ENCODE measurements around the gene MAPK9.

DNA sequence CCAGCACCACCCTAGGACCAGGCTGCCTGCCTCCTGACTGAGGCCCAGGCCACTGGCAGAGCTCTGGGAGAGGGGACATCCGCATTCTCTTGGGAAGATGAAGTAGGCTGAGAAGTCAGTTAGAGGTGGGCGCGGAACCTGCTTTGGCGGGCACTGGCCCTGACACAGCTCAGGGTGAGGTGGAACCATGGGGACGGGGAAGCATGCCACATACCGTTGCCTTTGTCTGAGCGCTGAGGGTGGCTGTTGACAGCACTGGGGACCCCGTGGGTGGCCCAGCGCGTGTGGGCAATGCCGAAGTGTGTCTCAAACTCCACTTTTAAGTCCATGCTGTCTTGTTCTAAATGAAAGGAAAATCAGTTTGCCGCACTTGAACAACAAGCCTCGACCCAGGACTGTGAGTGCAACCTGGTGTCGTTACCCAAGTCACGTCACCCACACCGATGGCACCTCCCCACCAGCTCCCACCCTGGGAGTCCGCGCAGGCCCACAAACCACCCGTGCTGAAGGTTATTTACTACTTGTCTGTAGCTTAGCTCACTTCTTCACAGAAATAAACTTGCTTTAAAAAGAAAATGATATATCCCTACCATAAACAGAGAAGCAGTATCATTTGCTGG is 43.8 kb upstream of the MAPK9 start:
- TF ChIP-seq, protein P1, sequence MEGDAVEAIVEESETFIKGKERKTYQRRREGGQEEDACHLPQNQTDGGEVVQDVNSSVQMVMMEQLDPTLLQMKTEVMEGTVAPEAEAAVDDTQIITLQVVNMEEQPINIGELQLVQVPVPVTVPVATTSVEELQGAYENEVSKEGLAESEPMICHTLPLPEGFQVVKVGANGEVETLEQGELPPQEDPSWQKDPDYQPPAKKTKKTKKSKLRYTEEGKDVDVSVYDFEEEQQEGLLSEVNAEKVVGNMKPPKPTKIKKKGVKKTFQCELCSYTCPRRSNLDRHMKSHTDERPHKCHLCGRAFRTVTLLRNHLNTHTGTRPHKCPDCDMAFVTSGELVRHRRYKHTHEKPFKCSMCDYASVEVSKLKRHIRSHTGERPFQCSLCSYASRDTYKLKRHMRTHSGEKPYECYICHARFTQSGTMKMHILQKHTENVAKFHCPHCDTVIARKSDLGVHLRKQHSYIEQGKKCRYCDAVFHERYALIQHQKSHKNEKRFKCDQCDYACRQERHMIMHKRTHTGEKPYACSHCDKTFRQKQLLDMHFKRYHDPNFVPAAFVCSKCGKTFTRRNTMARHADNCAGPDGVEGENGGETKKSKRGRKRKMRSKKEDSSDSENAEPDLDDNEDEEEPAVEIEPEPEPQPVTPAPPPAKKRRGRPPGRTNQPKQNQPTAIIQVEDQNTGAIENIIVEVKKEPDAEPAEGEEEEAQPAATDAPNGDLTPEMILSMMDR (IDR thresholded peaks at IDR 0.05 in 8 of 11, conservative IDR thresholded peaks at IDR 0.05 in 3 of 11), result no peak
- TF ChIP-seq POLR2A (IDR thresholded peaks at IDR 0.05), result no peak

Data from spleen (tissue), 7 donors.